Neural cell (in vitro differentiated cells): Measurements from ENCODE around the gene OPN5. TPM values are rescaled to one million over a fixed set of nuclear protein-coding genes. Genes with fewer than 3 reads are reported as not detected.

Experiments
- H2AFZ ChIP-seq: fragments of 200-600, 300-800 bp; sonication (generic), shearing (Covaris generic); 2 replicates; pipeline ENCODE4 v1.6.0; 2014; ENCODE audit warnings: low read depth, mild to moderate bottlenecking, antibody characterized with exemption, low read length, moderate library complexity
- H3F3A ChIP-seq: fragments of 200-600 bp; shearing (Covaris generic); 2 replicates; pipeline ENCODE4 v1.6.1; 2016; ENCODE audit warnings: mild to moderate bottlenecking, moderate library complexity, mixed read lengths, antibody characterized with exemption, low read length; ENCODE audit not compliant: insufficient read depth, poor library complexity, severe bottlenecking
- H3K27ac ChIP-seq: fragments of 200-600, 300-800 bp; sonication (generic), shearing (Covaris generic); 2 replicates; pipeline ENCODE4 v1.5.1; 2014; ENCODE audit warnings: mild to moderate bottlenecking, low read length, moderate library complexity
- H3K27me3 ChIP-seq: fragments of 300-800, 200-600 bp; sonication (generic), shearing (Covaris generic); 2 replicates; pipeline ENCODE4 v1.6.0; 2014; ENCODE audit warnings: mild to moderate bottlenecking, low read depth, low read length, moderate library complexity; ENCODE audit not compliant: insufficient read depth
- H3K36me3 ChIP-seq: fragments of 300-800, 200-600 bp; sonication (generic), shearing (Covaris generic); 2 replicates; pipeline ENCODE4 v1.5.1; 2014; ENCODE audit warnings: mild to moderate bottlenecking, antibody characterized with exemption, low read length, moderate library complexity; ENCODE audit not compliant: insufficient read depth
- H3K4me2 ChIP-seq: fragments of 300-800, 200-600 bp; sonication (generic), shearing (Covaris generic); 2 replicates; pipeline ENCODE4 v1.6.0; 2014; ENCODE audit warnings: mild to moderate bottlenecking, low read length
- H3K4me3 ChIP-seq: fragments of 300-800, 200-600 bp; sonication (generic), shearing (Covaris generic); 2 replicates; pipeline ENCODE4 v1.5.1; 2014; ENCODE audit warnings: mild to moderate bottlenecking, low read length, moderate library complexity
- H3K79me2 ChIP-seq: fragments of 200-600 bp; shearing (Covaris generic); replicated peaks from 2 replicates; pipeline ENCODE4 v1.6.0; 2014; ENCODE audit warnings: mild to moderate bottlenecking, low read length, moderate library complexity; ENCODE audit not compliant: insufficient read depth
- H3K9ac ChIP-seq: fragments of 300-800, 200-600 bp; sonication (generic), shearing (Covaris generic); 2 replicates; pipeline ENCODE4 v1.6.1; 2016; ENCODE audit warnings: mild to moderate bottlenecking, low read length, mixed read lengths
- H3K9me2 ChIP-seq: fragments of 200-600 bp; shearing (Covaris generic); 2 replicates; pipeline ENCODE4 v1.6.1; 2016; ENCODE audit warnings: mild to moderate bottlenecking, low read length, mixed read lengths; ENCODE audit not compliant: insufficient read depth
- H3K9me3 ChIP-seq: fragments of 200-600, 300-800 bp; sonication (generic), shearing (Covaris generic); 2 replicates; pipeline ENCODE4 v1.6.1; 2016; ENCODE audit warnings: mild to moderate bottlenecking, mixed run types, low read length, moderate library complexity, mixed read lengths
- H4K20me1 ChIP-seq: fragments of 200-600 bp; shearing (Covaris generic); 2 replicates; pipeline ENCODE4 v1.6.1; 2016; ENCODE audit warnings: mild to moderate bottlenecking, mixed run types; ENCODE audit not compliant: insufficient read depth
- CTCF ChIP-seq: fragments of 450-650 bp; IDR thresholded peaks from 2 replicates; pipeline ENCODE4 v1.5.1; 2014; ENCODE audit warnings: antibody characterized with exemption, mild to moderate bottlenecking, moderate library complexity; ENCODE audit not compliant: poor library complexity, severe bottlenecking
- EP300 ChIP-seq: fragments of 450-650 bp; conservative IDR thresholded peaks from 2 replicates; pipeline ENCODE4 v1.6.1; 2014; ENCODE audit warnings: antibody characterized with exemption, mild to moderate bottlenecking, moderate library complexity; ENCODE audit not compliant: poor library complexity, severe bottlenecking
- EZH2 ChIP-seq: fragments of 200-600, 300-800 bp; shearing (Covaris generic), sonication (generic); IDR thresholded peaks from 2 replicates; pipeline ENCODE4 v1.6.1; 2014; ENCODE audit warnings: antibody characterized with exemption, low read length, borderline replicate concordance, mild to moderate bottlenecking; ENCODE audit not compliant: insufficient read depth, poor library complexity, severe bottlenecking
- MXI1 ChIP-seq: fragments of 450-650 bp; conservative IDR thresholded peaks from 2 replicates; pipeline ENCODE4 v1.6.1; 2014; ENCODE audit warnings: antibody characterized with exemption, mild to moderate bottlenecking; ENCODE audit not compliant: poor library complexity, severe bottlenecking
- POLR2AphosphoS5 ChIP-seq: IDR thresholded peaks from 2 replicates; pipeline ENCODE4 v1.6.1; 2012
- RAD21 ChIP-seq: fragments of 450-650 bp; conservative IDR thresholded peaks from 2 replicates; pipeline ENCODE4 v1.6.1; 2014; ENCODE audit warnings: antibody characterized with exemption, mild to moderate bottlenecking, moderate library complexity
- REST ChIP-seq: IDR thresholded peaks from 2 replicates; pipeline ENCODE4 v1.6.1; 2012; ENCODE audit warnings: borderline replicate concordance
- SMC3 ChIP-seq: fragments of 450-650 bp; conservative IDR thresholded peaks from 2 replicates; pipeline ENCODE4 v1.6.1; 2014; ENCODE audit warnings: antibody characterized with exemption, mild to moderate bottlenecking, moderate library complexity; ENCODE audit not compliant: poor library complexity
- TAF1 ChIP-seq: IDR thresholded peaks from 2 replicates; pipeline ENCODE4 v1.6.1; 2012; ENCODE audit warnings: low read depth
- polyA plus RNA-seq: library from polyadenylated mRNA; depleted of rRNA; stranded (reverse); fragments of >200 nt; gene quantifications from 2 replicates; pipeline ENCODE4 v1.2.3, GENCODE V29; 2014

Gene OPN5
- polyA plus RNA-seq, 1 donor from 2014 or later, result 0.10 TPM

- no peak overlapping the region for H3K27ac ChIP-seq
- no peak overlapping the region for H3K9ac ChIP-seq
- H3K4me2 ChIP-seq, result no peak overlapping the region
- no peak for TF ChIP-seq SMC3
- no peaks in the 10 kb centered on the region for H4K20me1 ChIP-seq
- no peaks in the 10 kb centered on the region for H3K9me3 ChIP-seq
- H2AFZ ChIP-seq, result no peak overlapping the region
- H3K27me3 ChIP-seq, result no peaks in the 10 kb centered on the region
- no peak overlapping the region for H3K4me3 ChIP-seq
- no peaks in the 10 kb centered on the region for H3K36me3 ChIP-seq
- H3F3A ChIP-seq, result no peaks in the 10 kb centered on the region
- no peaks in the 10 kb centered on the region for H3K9me2 ChIP-seq
- no peaks in the 10 kb centered on the region for H3K79me2 ChIP-seq
Measured at GRCh38 chr6:47819461-47819860, 37.6 kb downstream of the OPN5 start.

GRCh38 chr6:47822856-47823554, 41.2 kb downstream of the OPN5 start:
- H3K9me2 ChIP-seq, result no peaks in the 10 kb centered on the region
- H3K9me3 ChIP-seq, result no peaks in the 10 kb centered on the region
- no peaks in the 10 kb centered on the region for H3F3A ChIP-seq
- TF ChIP-seq EZH2 (no peak), SMC3 (no peak), MXI1 (no peak), EP300 (no peak), TAF1 (no peak), RAD21 (no peak), REST (no peak), CTCF (no peak), POLR2AphosphoS5 (no peak)
- no peaks in the 10 kb centered on the region for H4K20me1 ChIP-seq
- no peaks in the 10 kb centered on the region for H3K79me2 ChIP-seq
- no peak overlapping the region for H3K9ac ChIP-seq
- H3K36me3 ChIP-seq, result no peaks in the 10 kb centered on the region
- H3K27me3 ChIP-seq, result no peaks in the 10 kb centered on the region
- H2AFZ ChIP-seq, result no peak overlapping the region
- H3K4me2 ChIP-seq, result no peak overlapping the region
- H3K27ac ChIP-seq, result no peak overlapping the region
- H3K4me3 ChIP-seq, result no peak overlapping the region
